ENCODE data around the gene NDOR1. TPM values are rescaled to one million over a fixed set of nuclear protein-coding genes. Genes with fewer than 3 reads are reported as not detected.

NDOR1 gene
- total and polyA plus RNA-seq, 2 of the 8 experiments (the other 6 are each of a cell fraction or from before 2014, with no cell fraction given): 25.7 to 32.3 TPM

- Histone ChIP-seq H2BK20ac (ENCODE audit: low read length) (no peak overlapping the region), H2BK12ac (ENCODE audit: low read depth, low read length) (no peak overlapping the region), H3K56ac (replicated peaks; ENCODE audit: insufficient read length, low read depth, low read length) (no peak overlapping the region), H3K23me2 (ENCODE audit: low read depth, low read length) (peaks cover 5% of the 10 kb centered on the region; the same call in 1 of the 2 replicates), H3K4me1 (replicated peaks in 1 of 4; ENCODE audit: control insufficient read depth in 3 of 4, insufficient read depth in 4 of 4, low read length in 3 of 4) (peaks cover 0 to 12% (median 10%) of the 10 kb centered on the region in 4 experiments; a peak in 6 of 7 replicates), H3K4ac (replicated peaks; ENCODE audit: insufficient read length, low read depth, low read length) (no peak overlapping the region), H4K91ac (replicated peaks; ENCODE audit: insufficient read length, low read length) (no peak overlapping the region), H2BK15ac (ENCODE audit: low read length) (no peak overlapping the region), H3K27ac (ENCODE audit: low read depth, low read length) (no peak overlapping the region), H2AK5ac (ENCODE audit: low read depth, low read length) (no peak overlapping the region), H3K14ac (ENCODE audit: insufficient read length) (no peak overlapping the region), H3K4me3 (ENCODE audit: extremely low read depth in 1 of 4, insufficient read depth in 2 of 4, low read depth in 3 of 4, low read length in 4 of 4) (0 out of 8 replicates have a peak overlapping the region, but pooled peaks of 1 of the 4 experiments have one; percentile 25), H2AFZ (ENCODE audit: low read length) (no peak overlapping the region), H2BK120ac (replicated peaks; ENCODE audit: low read depth, low read length) (no peak overlapping the region), H3K9ac (replicated peaks in 1 of 4; ENCODE audit: extremely low read depth in 1 of 4, low read depth in 3 of 4, low read length in 3 of 4) (no peak overlapping the region), H3K18ac (ENCODE audit: extremely low read depth, low read length) (no peak overlapping the region), H3K9me3 (ENCODE audit: insufficient read depth in 2 of 2, low read depth in 1 of 2, low read length in 1 of 2) (no peaks in the 10 kb centered on the region), H3K79me2 (ENCODE audit: control insufficient read depth in 1 of 2, insufficient read depth in 2 of 2, low read length in 2 of 2) (peaks cover 0 to 12% of the 10 kb centered on the region in 2 experiments; a peak in 2 of 4 replicates), H4K20me1 (replicated peaks in 1 of 2; ENCODE audit: control insufficient read depth in 1 of 2, insufficient read depth in 2 of 2, low read length in 2 of 2) (peaks cover 8% of the 10 kb centered on the region in 2 experiments), H2BK5ac (ENCODE audit: low read depth, low read length) (peak overlapping the region; percentile 30; the same call in 1 of the 2 replicates), H4K5ac (ENCODE audit: insufficient read length, low read depth, low read length) (peak overlapping the region; percentile 59), H3K36me3 (ENCODE audit: control insufficient read depth in 2 of 4, insufficient read depth in 4 of 4, low read length in 3 of 4) (peaks cover 0 to 3% (median 0%) of the 10 kb centered on the region in 4 experiments; a peak in 1 of 8 replicates), H4K8ac (ENCODE audit: extremely low read depth, insufficient read depth, low read length) (peak overlapping the region; percentile 86), H3K27me3 (replicated peaks in 1 of 4; ENCODE audit: control insufficient read depth in 3 of 4, extremely low read depth in 1 of 4, insufficient read depth in 3 of 4, low read length in 3 of 4) (no peaks in the 10 kb centered on the region), H3K23ac (ENCODE audit: insufficient read length) (no peak overlapping the region), H3K79me1 (ENCODE audit: low read depth, low read length) (peaks cover 2% of the 10 kb centered on the region; the same call in 1 of the 2 replicates), H3K4me2 (ENCODE audit: insufficient read depth in 1 of 2, low read depth in 2 of 2, low read length in 2 of 2) (peak overlapping the region in 1 of 2 experiments; percentile 66; a peak in 2 of 4 replicates)
- DNase-seq (ENCODE audit: low read depth in 1 of 2, low spot score in 2 of 2): no peak
- POLR2A ChIA-PET (ENCODE audit: partially characterized antibody): interaction anchor here (1.0 to 69.9 kb wide), 5 partner anchors 2 to 181 kb away, joined by 3 to 1462 read pairs (median 4); partner anchors contain the start of genes CYSRT1, NDOR1, NELFB and RNF208
- CTCF ChIA-PET (ENCODE audit: partially characterized antibody): interaction anchor here (0.6 to 20.2 kb wide), 45 partner anchors 9 to 339 kb away, joined by 3 to 204 read pairs (median 5); partner anchors contain the start of genes ANAPC2, CYSRT1, LRRC26 and NELFB
- no peak for FAIRE-seq
- TF ChIP-seq CBX8 (IDR thresholded peaks at IDR 0.05; ENCODE audit: borderline replicate concordance, low read depth, low read length) (no peak), RBBP5 (IDR thresholded peaks at IDR 0.05; ENCODE audit: borderline replicate concordance, low read depth, low read length) (0 out of 2 replicates have a peak, but pooled peaks have one; percentile 36)
- 62% methylated on average over 11 of the region's 11 CpGs; no CpG with 5 or more reads in 1 of the 2 experiments for WGBS, 2 experiments (ENCODE audit: extremely low coverage in 1 of 2, insufficient coverage in 1 of 2, insufficient read length in 1 of 2, insufficient replicate concordance in 2 of 2, low coverage in 1 of 2, low lambda C conversion rate in 2 of 2, missing lambda C conversion rate in 1 of 2)
Observed at GRCh38 chr9:137236936-137237421, 31.5 kb downstream of the NDOR1 start.

Measured in H1 (cell line).